LNCAP (cell line): ENCODE measurements around the gene MRRF.

Experiments
- CTCF ChIP-seq: fragments of 450-650 bp; IDR thresholded peaks from 2 replicates; pipeline ENCODE4 v1.5.1; 2017; ENCODE audit warnings: mild to moderate bottlenecking

The MRRF gene

GRCh38 chr9:122252796-122253195, 11.9 kb upstream of the MRRF start:
- no peak for TF ChIP-seq CTCF

GRCh38 chr9:122254761-122255160, 9.9 kb upstream of the MRRF start:
- no peak for TF ChIP-seq CTCF

- no peak for TF ChIP-seq CTCF
These were observed 8.5 kb upstream of the MRRF start for GRCh38 chr9:122256206-122256605.

- no peak for TF ChIP-seq CTCF
These were observed 5.7 kb upstream of the MRRF start for GRCh38 chr9:122258886-122259415.

GRCh38 chr9:122261469-122261881, 3.2 kb upstream of the MRRF start:
- no peak for TF ChIP-seq CTCF

GRCh38 chr9:122262073-122262472, 2.6 kb upstream of the MRRF start:
- TF ChIP-seq CTCF, result no peak

GRCh38 chr9:122263699-122264349, 858 bp upstream of the MRRF start:
- TF ChIP-seq CTCF, result no peak
